GM12875 (cell line): ENCODE data around the gene FAM89A.

Source experiments
- H3K4me3 ChIP-seq: one replicate; pipeline ENCODE4 v1.5.1; 2011; ENCODE audit warnings: low read depth, low read length, control low read depth
- CTCF ChIP-seq: IDR thresholded peaks from 2 replicates; pipeline ENCODE4 v1.5.1; 2011; ENCODE audit warnings: low read depth, mild to moderate bottlenecking, control low read depth, inconsistent platforms, low read length, moderate library complexity, borderline replicate concordance; ENCODE audit not compliant: insufficient read depth

The FAM89A gene

GRCh38 chr1:230979389-230979716 lies 60.7 kb downstream of the FAM89A start:
- peak overlapping the region; percentile 71 for H3K4me3 ChIP-seq
- no peak for TF ChIP-seq CTCF

GRCh38 chr1:230978491-230979388 lies 61.3 kb downstream of the FAM89A start, which contains the start of the genes ARV1 and TTC13:
Gene ARV1 (plus strand): TSS chr1:230979094. CDS start chr1:230979106, 12 bp downstream.
Gene TTC13 (minus strand): TSS chr1:230978861. CDS start chr1:230978830, 31 bp downstream.
- H3K4me3 ChIP-seq: peak within 1 kb of the TSS; percentile 78
- TF ChIP-seq CTCF: peak; percentile 46

- TF ChIP-seq CTCF: no peak
- H3K4me3 ChIP-seq: peak overlapping the region; percentile 78
Observed at GRCh38 chr1:230977761-230978490, 62.1 kb downstream of the FAM89A start.

- no peak for TF ChIP-seq CTCF
- H3K4me3 ChIP-seq: peak overlapping the region; percentile 78
Observed at GRCh38 chr1:230976825-230977747, 63.0 kb downstream of the FAM89A start.

- no peak for TF ChIP-seq CTCF
- no peak overlapping the region for H3K4me3 ChIP-seq
Observed at GRCh38 chr1:230976360-230976759, 63.7 kb downstream of the FAM89A start.

GRCh38 chr1:230975636-230976035 lies 64.4 kb downstream of the FAM89A start:
- TF ChIP-seq CTCF: no peak
- no peak overlapping the region for H3K4me3 ChIP-seq
